Measurements from ENCODE around the gene DUS1L.

DNA sequence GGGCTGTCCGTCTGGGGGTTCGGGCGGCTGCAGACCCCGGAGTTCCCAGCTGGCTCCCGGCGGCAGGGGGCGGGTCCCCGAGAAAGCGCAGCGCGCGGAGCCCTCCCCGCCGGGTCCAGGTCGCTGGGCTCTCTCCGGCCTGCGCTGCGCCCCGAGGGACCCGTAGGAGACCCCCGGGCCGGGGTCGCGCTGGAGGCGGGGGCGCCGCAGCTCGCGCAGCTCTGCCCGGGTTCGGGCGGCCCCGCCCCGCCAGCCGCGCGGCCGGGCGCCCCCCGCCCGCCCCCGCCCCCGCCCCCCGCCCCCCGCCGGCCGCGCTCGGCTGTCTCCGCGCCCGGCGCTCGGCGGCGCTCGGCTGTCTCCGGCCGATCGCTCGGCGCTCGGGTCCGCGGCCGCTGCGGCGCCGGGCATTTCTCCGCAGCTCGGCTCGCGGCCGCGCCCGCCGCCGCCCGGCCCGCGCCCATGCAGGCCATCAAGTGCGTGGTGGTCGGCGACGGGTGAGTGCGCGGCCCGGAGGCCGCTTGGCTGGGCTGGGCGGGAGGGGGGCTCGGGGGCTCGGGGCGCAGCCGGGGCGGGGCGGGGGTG is 34.2 kb downstream of the DUS1L start, which contains the start of gene RAC3:
- TF ChIP-seq, protein P1, sequence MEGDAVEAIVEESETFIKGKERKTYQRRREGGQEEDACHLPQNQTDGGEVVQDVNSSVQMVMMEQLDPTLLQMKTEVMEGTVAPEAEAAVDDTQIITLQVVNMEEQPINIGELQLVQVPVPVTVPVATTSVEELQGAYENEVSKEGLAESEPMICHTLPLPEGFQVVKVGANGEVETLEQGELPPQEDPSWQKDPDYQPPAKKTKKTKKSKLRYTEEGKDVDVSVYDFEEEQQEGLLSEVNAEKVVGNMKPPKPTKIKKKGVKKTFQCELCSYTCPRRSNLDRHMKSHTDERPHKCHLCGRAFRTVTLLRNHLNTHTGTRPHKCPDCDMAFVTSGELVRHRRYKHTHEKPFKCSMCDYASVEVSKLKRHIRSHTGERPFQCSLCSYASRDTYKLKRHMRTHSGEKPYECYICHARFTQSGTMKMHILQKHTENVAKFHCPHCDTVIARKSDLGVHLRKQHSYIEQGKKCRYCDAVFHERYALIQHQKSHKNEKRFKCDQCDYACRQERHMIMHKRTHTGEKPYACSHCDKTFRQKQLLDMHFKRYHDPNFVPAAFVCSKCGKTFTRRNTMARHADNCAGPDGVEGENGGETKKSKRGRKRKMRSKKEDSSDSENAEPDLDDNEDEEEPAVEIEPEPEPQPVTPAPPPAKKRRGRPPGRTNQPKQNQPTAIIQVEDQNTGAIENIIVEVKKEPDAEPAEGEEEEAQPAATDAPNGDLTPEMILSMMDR (IDR thresholded peaks at IDR 0.05; ENCODE audit: poor library complexity) = no peak
- TF ChIP-seq EZH2 (IDR thresholded peaks at IDR 0.05; ENCODE audit: borderline replicate concordance) (no peak), EZH2phosphoT487 (IDR thresholded peaks at IDR 0.05; ENCODE audit: low read depth, severe bottlenecking, unreplicated experiment) (no peak)
